Neural cell (in vitro differentiated cells): ENCODE data around the gene CA12. TPM values are rescaled to one million over a fixed set of nuclear protein-coding genes. Genes with fewer than 3 reads are reported as not detected.

Source experiments
- H2AFZ ChIP-seq: fragments of 200-600, 300-800 bp; sonication (generic), shearing (Covaris generic); 2 replicates; pipeline ENCODE4 v1.6.0; 2014; ENCODE audit warnings: low read depth, mild to moderate bottlenecking, antibody characterized with exemption, low read length, moderate library complexity
- H3F3A ChIP-seq: fragments of 200-600 bp; shearing (Covaris generic); 2 replicates; pipeline ENCODE4 v1.6.1; 2016; ENCODE audit warnings: mild to moderate bottlenecking, moderate library complexity, mixed read lengths, antibody characterized with exemption, low read length; ENCODE audit not compliant: insufficient read depth, poor library complexity, severe bottlenecking
- H3K27ac ChIP-seq: fragments of 200-600, 300-800 bp; sonication (generic), shearing (Covaris generic); 2 replicates; pipeline ENCODE4 v1.5.1; 2014; ENCODE audit warnings: mild to moderate bottlenecking, low read length, moderate library complexity
- H3K27me3 ChIP-seq: fragments of 300-800, 200-600 bp; sonication (generic), shearing (Covaris generic); 2 replicates; pipeline ENCODE4 v1.6.0; 2014; ENCODE audit warnings: mild to moderate bottlenecking, low read depth, low read length, moderate library complexity; ENCODE audit not compliant: insufficient read depth
- H3K36me3 ChIP-seq: fragments of 300-800, 200-600 bp; sonication (generic), shearing (Covaris generic); 2 replicates; pipeline ENCODE4 v1.5.1; 2014; ENCODE audit warnings: mild to moderate bottlenecking, antibody characterized with exemption, low read length, moderate library complexity; ENCODE audit not compliant: insufficient read depth
- H3K4me2 ChIP-seq: fragments of 300-800, 200-600 bp; sonication (generic), shearing (Covaris generic); 2 replicates; pipeline ENCODE4 v1.6.0; 2014; ENCODE audit warnings: mild to moderate bottlenecking, low read length
- H3K4me3 ChIP-seq: fragments of 300-800, 200-600 bp; sonication (generic), shearing (Covaris generic); 2 replicates; pipeline ENCODE4 v1.5.1; 2014; ENCODE audit warnings: mild to moderate bottlenecking, low read length, moderate library complexity
- H3K79me2 ChIP-seq: fragments of 200-600 bp; shearing (Covaris generic); replicated peaks from 2 replicates; pipeline ENCODE4 v1.6.0; 2014; ENCODE audit warnings: mild to moderate bottlenecking, low read length, moderate library complexity; ENCODE audit not compliant: insufficient read depth
- H3K9ac ChIP-seq: fragments of 300-800, 200-600 bp; sonication (generic), shearing (Covaris generic); 2 replicates; pipeline ENCODE4 v1.6.1; 2016; ENCODE audit warnings: mild to moderate bottlenecking, low read length, mixed read lengths
- H3K9me2 ChIP-seq: fragments of 200-600 bp; shearing (Covaris generic); 2 replicates; pipeline ENCODE4 v1.6.1; 2016; ENCODE audit warnings: mild to moderate bottlenecking, low read length, mixed read lengths; ENCODE audit not compliant: insufficient read depth
- H3K9me3 ChIP-seq: fragments of 200-600, 300-800 bp; sonication (generic), shearing (Covaris generic); 2 replicates; pipeline ENCODE4 v1.6.1; 2016; ENCODE audit warnings: mild to moderate bottlenecking, mixed run types, low read length, moderate library complexity, mixed read lengths
- H4K20me1 ChIP-seq: fragments of 200-600 bp; shearing (Covaris generic); 2 replicates; pipeline ENCODE4 v1.6.1; 2016; ENCODE audit warnings: mild to moderate bottlenecking, mixed run types; ENCODE audit not compliant: insufficient read depth
- CTCF ChIP-seq: fragments of 450-650 bp; IDR thresholded peaks from 2 replicates; pipeline ENCODE4 v1.5.1; 2014; ENCODE audit warnings: antibody characterized with exemption, mild to moderate bottlenecking, moderate library complexity; ENCODE audit not compliant: poor library complexity, severe bottlenecking
- EP300 ChIP-seq: fragments of 450-650 bp; conservative IDR thresholded peaks from 2 replicates; pipeline ENCODE4 v1.6.1; 2014; ENCODE audit warnings: antibody characterized with exemption, mild to moderate bottlenecking, moderate library complexity; ENCODE audit not compliant: poor library complexity, severe bottlenecking
- EZH2 ChIP-seq: fragments of 200-600, 300-800 bp; shearing (Covaris generic), sonication (generic); IDR thresholded peaks from 2 replicates; pipeline ENCODE4 v1.6.1; 2014; ENCODE audit warnings: antibody characterized with exemption, low read length, borderline replicate concordance, mild to moderate bottlenecking; ENCODE audit not compliant: insufficient read depth, poor library complexity, severe bottlenecking
- MXI1 ChIP-seq: fragments of 450-650 bp; conservative IDR thresholded peaks from 2 replicates; pipeline ENCODE4 v1.6.1; 2014; ENCODE audit warnings: antibody characterized with exemption, mild to moderate bottlenecking; ENCODE audit not compliant: poor library complexity, severe bottlenecking
- POLR2AphosphoS5 ChIP-seq: IDR thresholded peaks from 2 replicates; pipeline ENCODE4 v1.6.1; 2012
- RAD21 ChIP-seq: fragments of 450-650 bp; conservative IDR thresholded peaks from 2 replicates; pipeline ENCODE4 v1.6.1; 2014; ENCODE audit warnings: antibody characterized with exemption, mild to moderate bottlenecking, moderate library complexity
- SMC3 ChIP-seq: fragments of 450-650 bp; conservative IDR thresholded peaks from 2 replicates; pipeline ENCODE4 v1.6.1; 2014; ENCODE audit warnings: antibody characterized with exemption, mild to moderate bottlenecking, moderate library complexity; ENCODE audit not compliant: poor library complexity
- TAF1 ChIP-seq: IDR thresholded peaks from 2 replicates; pipeline ENCODE4 v1.6.1; 2012; ENCODE audit warnings: low read depth
- polyA plus RNA-seq: library from polyadenylated mRNA; depleted of rRNA; stranded (reverse); fragments of >200 nt; gene quantifications from 2 replicates; pipeline ENCODE4 v1.2.3, GENCODE V29; 2014
- TF ChIP-seq, protein P1 (sequence below): IDR thresholded peaks from 2 replicates; pipeline ENCODE4 v1.6.1; 2012; ENCODE audit warnings: borderline replicate concordance

The CA12 gene
- polyA plus RNA-seq, 1 donor from 2014 or later, result 0.11 TPM

DNA sequence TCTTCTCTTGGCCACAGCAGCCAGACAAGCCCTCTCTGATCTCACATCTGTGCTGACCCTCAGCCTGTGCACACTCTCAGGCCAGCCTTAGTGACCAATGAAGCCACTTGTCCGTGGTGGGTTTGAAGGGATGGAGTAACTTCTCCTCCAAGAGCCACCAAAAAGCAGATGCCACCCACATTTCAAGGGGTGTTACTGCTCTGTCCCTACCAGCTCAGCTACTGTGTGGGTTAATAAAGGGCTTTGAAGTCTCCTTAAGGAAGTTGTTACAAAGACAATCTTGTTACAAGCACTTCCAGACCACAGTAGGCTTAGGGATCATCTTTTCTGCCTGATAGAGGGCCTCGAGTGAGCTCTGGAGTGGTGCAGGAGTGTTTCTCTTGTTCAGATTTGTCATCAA is 3.3 kb upstream of the CA12 start:
- Histone ChIP-seq H3K27me3 (peaks cover 15% of the 10 kb centered on the region), H3K36me3 (no peaks in the 10 kb centered on the region), H3K9me3 (no peaks in the 10 kb centered on the region), H2AFZ (no peak overlapping the region), H3K9ac (no peak overlapping the region), H3K27ac (no peak overlapping the region), H3K79me2 (no peaks in the 10 kb centered on the region), H3F3A (no peaks in the 10 kb centered on the region), H3K4me3 (no peak overlapping the region), H3K9me2 (no peaks in the 10 kb centered on the region), H4K20me1 (no peaks in the 10 kb centered on the region), H3K4me2 (no peak overlapping the region)
- TF ChIP-seq TAF1 (no peak), CTCF (no peak), MXI1 (no peak), RAD21 (no peak), SMC3 (no peak), POLR2AphosphoS5 (no peak)
- TF ChIP-seq, protein P1, sequence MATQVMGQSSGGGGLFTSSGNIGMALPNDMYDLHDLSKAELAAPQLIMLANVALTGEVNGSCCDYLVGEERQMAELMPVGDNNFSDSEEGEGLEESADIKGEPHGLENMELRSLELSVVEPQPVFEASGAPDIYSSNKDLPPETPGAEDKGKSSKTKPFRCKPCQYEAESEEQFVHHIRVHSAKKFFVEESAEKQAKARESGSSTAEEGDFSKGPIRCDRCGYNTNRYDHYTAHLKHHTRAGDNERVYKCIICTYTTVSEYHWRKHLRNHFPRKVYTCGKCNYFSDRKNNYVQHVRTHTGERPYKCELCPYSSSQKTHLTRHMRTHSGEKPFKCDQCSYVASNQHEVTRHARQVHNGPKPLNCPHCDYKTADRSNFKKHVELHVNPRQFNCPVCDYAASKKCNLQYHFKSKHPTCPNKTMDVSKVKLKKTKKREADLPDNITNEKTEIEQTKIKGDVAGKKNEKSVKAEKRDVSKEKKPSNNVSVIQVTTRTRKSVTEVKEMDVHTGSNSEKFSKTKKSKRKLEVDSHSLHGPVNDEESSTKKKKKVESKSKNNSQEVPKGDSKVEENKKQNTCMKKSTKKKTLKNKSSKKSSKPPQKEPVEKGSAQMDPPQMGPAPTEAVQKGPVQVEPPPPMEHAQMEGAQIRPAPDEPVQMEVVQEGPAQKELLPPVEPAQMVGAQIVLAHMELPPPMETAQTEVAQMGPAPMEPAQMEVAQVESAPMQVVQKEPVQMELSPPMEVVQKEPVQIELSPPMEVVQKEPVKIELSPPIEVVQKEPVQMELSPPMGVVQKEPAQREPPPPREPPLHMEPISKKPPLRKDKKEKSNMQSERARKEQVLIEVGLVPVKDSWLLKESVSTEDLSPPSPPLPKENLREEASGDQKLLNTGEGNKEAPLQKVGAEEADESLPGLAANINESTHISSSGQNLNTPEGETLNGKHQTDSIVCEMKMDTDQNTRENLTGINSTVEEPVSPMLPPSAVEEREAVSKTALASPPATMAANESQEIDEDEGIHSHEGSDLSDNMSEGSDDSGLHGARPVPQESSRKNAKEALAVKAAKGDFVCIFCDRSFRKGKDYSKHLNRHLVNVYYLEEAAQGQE, result no peak

DNA sequence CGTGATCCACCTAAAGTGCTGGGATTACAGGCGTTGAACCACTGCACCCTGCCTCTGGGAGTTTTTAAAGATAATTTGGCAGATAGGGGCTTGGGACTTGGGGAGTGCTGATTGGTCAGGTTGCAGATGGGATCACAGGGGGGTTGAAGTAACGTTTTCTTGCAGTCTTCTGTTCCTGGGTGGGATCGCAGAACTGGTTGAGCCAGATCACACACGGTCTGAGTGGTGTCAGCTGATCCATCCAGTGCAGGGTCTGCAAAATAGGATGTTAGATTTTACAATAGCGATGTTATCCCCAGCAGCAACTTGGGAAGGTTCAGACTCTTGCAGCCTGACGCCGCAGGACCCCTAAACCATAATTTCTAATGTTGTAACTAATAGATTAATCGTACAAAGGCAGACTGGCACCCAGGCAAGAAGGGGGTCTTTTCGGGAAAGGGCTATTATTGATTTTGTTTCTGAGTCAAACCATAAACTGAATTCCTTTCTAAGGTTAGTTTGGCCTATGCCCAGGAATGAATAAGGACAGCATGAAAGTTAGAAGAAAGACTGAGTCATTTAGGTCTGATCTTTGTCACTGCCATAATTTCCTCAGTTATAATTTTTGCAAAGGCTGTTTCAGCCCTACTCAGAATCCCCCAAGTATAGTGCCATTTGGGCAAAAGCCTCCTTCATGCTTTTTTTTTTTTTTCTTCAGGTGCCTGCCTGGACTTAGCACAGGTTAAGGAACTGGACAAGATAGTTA is 1.5 kb upstream of the CA12 start:
- Histone ChIP-seq H3K27me3 (peaks cover 15% of the 10 kb centered on the region), H3K4me3 (no peak overlapping the region), H3K9me3 (no peaks in the 10 kb centered on the region), H3K36me3 (no peaks in the 10 kb centered on the region), H4K20me1 (no peaks in the 10 kb centered on the region), H3K4me2 (no peak overlapping the region), H3K9ac (no peak overlapping the region), H3K9me2 (no peaks in the 10 kb centered on the region), H3F3A (no peaks in the 10 kb centered on the region), H3K79me2 (no peaks in the 10 kb centered on the region), H2AFZ (no peak overlapping the region), H3K27ac (no peak overlapping the region)
- TF ChIP-seq, protein P1, result no peak
- TF ChIP-seq MXI1 (no peak), RAD21 (no peak), POLR2AphosphoS5 (no peak), EZH2 (no peak), SMC3 (no peak), TAF1 (no peak), CTCF (no peak), EP300 (no peak)
